Nephron (organoid): Measurements from ENCODE around the gene GLT1D1.

Experiments
- H3K27ac Mint-ChIP-seq, 3 experiments: 2 replicates each; pipeline ENCODE4 v1.8.0; 2020; ENCODE audit warnings: mixed read lengths in 3 of 3, mild to moderate bottlenecking in 2 of 3, moderate library complexity in 1 of 3
- H3K27me3 Mint-ChIP-seq: 2 replicates; pipeline ENCODE4 v1.8.0; 2021; ENCODE audit warnings: low read depth, mild to moderate bottlenecking, moderate library complexity, mixed read lengths
- H3K36me3 Mint-ChIP-seq: 2 replicates; pipeline ENCODE4 v1.8.0; 2020; ENCODE audit warnings: low read depth, mixed read lengths
- H3K4me1 Mint-ChIP-seq: 2 replicates; pipeline ENCODE4 v1.8.0; 2020; ENCODE audit warnings: mixed read lengths
- H3K4me3 Mint-ChIP-seq, 3 experiments: 2 replicates each; pipeline ENCODE4 v1.8.0; 2020; ENCODE audit warnings: mild to moderate bottlenecking in 3 of 3, mixed read lengths in 3 of 3, moderate library complexity in 2 of 3
- H3K9me3 Mint-ChIP-seq: 2 replicates; pipeline ENCODE4 v1.8.0; 2020; ENCODE audit warnings: mixed read lengths
- TF ChIP-seq, protein P1 (sequence below), 3 experiments: fragments of 200-600 bp; sonication (generic); IDR thresholded peaks; one replicate each; pipeline ENCODE4 v1.5.0; 2021; ENCODE audit warnings: antibody characterized with exemption in 3 of 3; ENCODE audit not compliant: unreplicated experiment in 3 of 3

The GLT1D1 gene

DNA sequence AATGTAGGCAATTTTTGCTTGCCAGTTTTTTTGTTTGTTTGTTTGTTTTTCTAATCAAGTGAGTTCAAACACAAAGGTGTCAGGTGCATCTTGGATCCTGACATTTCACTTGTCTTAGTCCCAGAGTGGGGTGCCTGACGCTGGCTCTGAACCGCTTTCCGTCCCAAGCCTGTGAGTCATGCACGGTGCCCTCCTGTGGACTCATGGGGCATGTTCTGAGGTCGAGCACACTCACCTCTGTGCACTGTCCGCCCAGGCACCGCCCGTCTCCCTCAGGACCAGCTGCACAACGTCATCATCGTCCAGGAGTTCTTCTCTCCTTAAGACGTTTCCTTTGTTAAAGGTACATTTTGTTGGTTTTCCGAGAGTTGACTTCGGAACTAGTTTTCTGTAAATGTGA is 98.2 kb downstream of the GLT1D1 start:
- H3K9me3 Mint-ChIP-seq: no peaks in the 10 kb centered on the region
- no peak overlapping the region for H3K27ac Mint-ChIP-seq
- H3K4me3 Mint-ChIP-seq: no peak overlapping the region
- H3K36me3 Mint-ChIP-seq: no peaks in the 10 kb centered on the region
- H3K27me3 Mint-ChIP-seq: peaks cover 3% of the 10 kb centered on the region
- peaks cover 11% of the 10 kb centered on the region for H3K4me1 Mint-ChIP-seq
- TF ChIP-seq, protein P1, sequence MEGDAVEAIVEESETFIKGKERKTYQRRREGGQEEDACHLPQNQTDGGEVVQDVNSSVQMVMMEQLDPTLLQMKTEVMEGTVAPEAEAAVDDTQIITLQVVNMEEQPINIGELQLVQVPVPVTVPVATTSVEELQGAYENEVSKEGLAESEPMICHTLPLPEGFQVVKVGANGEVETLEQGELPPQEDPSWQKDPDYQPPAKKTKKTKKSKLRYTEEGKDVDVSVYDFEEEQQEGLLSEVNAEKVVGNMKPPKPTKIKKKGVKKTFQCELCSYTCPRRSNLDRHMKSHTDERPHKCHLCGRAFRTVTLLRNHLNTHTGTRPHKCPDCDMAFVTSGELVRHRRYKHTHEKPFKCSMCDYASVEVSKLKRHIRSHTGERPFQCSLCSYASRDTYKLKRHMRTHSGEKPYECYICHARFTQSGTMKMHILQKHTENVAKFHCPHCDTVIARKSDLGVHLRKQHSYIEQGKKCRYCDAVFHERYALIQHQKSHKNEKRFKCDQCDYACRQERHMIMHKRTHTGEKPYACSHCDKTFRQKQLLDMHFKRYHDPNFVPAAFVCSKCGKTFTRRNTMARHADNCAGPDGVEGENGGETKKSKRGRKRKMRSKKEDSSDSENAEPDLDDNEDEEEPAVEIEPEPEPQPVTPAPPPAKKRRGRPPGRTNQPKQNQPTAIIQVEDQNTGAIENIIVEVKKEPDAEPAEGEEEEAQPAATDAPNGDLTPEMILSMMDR (IDR thresholded peaks at IDR 0.05; ENCODE audit: unreplicated experiment in 3 of 3): no peak

DNA sequence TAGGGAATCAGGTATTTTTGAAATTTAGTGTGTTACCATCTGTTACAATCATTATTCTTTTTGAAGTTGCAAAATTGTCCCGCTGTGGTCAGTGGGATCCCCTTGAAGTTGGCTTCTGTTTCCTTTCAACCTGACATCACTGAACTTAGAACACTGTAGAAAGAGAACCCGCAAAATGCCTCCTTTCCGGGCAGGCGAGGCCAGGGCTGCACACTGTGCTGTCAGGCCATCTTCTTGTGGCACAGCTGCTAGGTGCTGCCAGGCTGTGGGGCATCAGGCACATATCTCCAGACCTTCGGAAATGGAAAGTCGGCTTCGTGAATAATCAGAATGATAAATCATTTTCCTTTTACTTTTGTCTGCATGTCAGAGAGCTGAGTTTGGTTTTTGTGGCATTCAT is 103.5 kb downstream of the GLT1D1 start:
- Mint-ChIP-seq H3K4me1 (no peaks in the 10 kb centered on the region), H3K9me3 (no peaks in the 10 kb centered on the region), H3K4me3 (no peak overlapping the region), H3K27me3 (peaks cover 4% of the 10 kb centered on the region), H3K27ac (no peak overlapping the region), H3K36me3 (no peaks in the 10 kb centered on the region)
- TF ChIP-seq, protein P1 (IDR thresholded peaks at IDR 0.05; ENCODE audit: unreplicated experiment in 3 of 3): no peak

DNA sequence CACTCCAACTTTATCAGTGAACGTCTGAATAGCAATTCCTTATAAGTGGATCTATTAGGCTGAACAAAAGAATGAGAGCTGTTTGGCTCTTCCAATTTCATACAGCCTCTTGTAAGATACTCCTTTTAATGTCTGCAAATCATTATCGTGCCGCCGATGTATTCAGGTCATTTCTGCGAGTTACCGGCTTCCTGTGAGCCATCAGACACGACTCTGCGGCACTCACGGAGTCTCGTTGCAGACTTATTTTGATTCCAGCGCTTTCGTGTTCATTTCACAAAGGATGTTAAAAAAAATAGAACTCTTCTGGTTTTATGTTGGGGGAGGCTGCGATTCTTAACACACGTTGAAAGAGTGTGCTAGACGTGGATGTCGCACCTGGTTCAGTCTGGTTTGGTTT is 106.6 kb downstream of the GLT1D1 start:
- H3K4me3 Mint-ChIP-seq: no peak overlapping the region
- H3K27ac Mint-ChIP-seq: no peak overlapping the region
- H3K4me1 Mint-ChIP-seq: no peaks in the 10 kb centered on the region
- H3K36me3 Mint-ChIP-seq: peaks cover 4% of the 10 kb centered on the region
- TF ChIP-seq, protein P1 (IDR thresholded peaks at IDR 0.05; ENCODE audit: unreplicated experiment in 3 of 3): no peak
- peaks cover 8% of the 10 kb centered on the region for H3K27me3 Mint-ChIP-seq
- peaks cover 6% of the 10 kb centered on the region for H3K9me3 Mint-ChIP-seq

GRCh38 chr12:128961308-128961902 is 108.1 kb downstream of the GLT1D1 start:
- Mint-ChIP-seq H3K27me3 (peaks cover 8% of the 10 kb centered on the region), H3K4me1 (no peaks in the 10 kb centered on the region), H3K36me3 (peaks cover 4% of the 10 kb centered on the region), H3K27ac (no peak overlapping the region), H3K4me3 (no peak overlapping the region), H3K9me3 (peaks cover 6% of the 10 kb centered on the region)
- TF ChIP-seq, protein P1 (IDR thresholded peaks at IDR 0.05; ENCODE audit: unreplicated experiment in 3 of 3): no peak

DNA sequence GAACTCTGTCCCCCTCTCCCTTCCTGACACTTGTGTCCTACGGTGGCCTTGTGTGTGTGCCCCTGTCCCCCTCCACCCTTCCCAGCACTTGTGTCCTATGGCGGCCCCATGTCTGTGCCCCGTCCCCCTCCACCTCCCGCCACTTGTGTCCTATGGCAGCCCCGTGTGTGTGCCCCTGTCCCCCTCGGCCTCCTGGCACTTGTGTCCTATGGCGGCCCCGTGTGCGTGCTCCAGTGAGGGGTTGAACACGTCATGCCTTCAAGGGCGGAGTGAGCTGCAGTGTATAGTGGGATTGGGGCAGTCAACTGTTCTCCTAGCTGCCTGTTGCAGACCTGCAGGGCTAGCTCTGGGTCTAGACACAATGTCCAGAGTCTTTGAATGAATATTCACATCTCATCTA is 108.7 kb downstream of the GLT1D1 start:
- H3K27me3 Mint-ChIP-seq: peaks cover 8% of the 10 kb centered on the region

More for the DNA sequence above, 108.7 kb downstream of the GLT1D1 start:
- Mint-ChIP-seq H3K27ac (no peak overlapping the region), H3K4me1 (no peaks in the 10 kb centered on the region), H3K4me3 (no peak overlapping the region), H3K9me3 (peaks cover 6% of the 10 kb centered on the region), H3K36me3 (peaks cover 4% of the 10 kb centered on the region)
- TF ChIP-seq, protein P1 (IDR thresholded peaks at IDR 0.05; ENCODE audit: unreplicated experiment in 3 of 3): no peak
